Activated CD8-positive, alpha-beta memory T cell treated with anti-CD3 and anti-CD28 coated beads, Interleukin-2, amount 50 U/mL, for 24 hours (primary cell): ENCODE data around the gene CMTM8.
"Not testable (repeated sequence)": the region's sequence is repeated elsewhere in the genome, so short reads cannot be mapped to it uniquely, and the experiment has no call there.

ENCODE experiments used
- DNase-seq: peaks from one replicate; pipeline ENCODE4 v3.0.0-alpha.2; 2020; ENCODE audit errors: extremely low read depth

Gene CMTM8

GRCh38 chr3:32238453-32239306, at the start of gene CMTM8:
CMTM8 (plus strand) TSS chr3:32238680; CDS start chr3:32238973, 293 bp downstream.
- DNase-seq, result no peak

DNA sequence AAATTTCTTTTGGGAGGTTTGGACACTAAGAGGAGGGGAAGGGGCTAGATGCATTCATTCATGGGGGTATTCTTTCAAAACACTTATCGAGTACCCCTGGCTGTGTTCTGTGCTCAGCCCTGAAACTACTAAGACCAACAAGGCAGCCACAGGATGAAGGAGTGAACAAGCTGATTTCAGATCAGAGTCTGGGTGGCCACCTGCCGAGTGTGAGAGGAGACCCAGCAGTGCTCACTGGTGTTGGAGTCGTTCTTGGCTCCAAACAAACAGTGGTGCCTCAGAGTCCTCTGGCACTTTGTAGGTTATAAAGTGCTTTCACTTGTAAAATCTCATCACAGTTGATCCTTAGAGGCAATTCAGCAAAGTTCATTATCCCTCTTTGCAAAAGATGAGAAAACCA, 48.8 kb upstream of the CMTM8 start:
- no peak for DNase-seq

GRCh38 chr3:32190556-32190955, 47.9 kb upstream of the CMTM8 start:
- not testable (repeated sequence) for DNase-seq

DNA sequence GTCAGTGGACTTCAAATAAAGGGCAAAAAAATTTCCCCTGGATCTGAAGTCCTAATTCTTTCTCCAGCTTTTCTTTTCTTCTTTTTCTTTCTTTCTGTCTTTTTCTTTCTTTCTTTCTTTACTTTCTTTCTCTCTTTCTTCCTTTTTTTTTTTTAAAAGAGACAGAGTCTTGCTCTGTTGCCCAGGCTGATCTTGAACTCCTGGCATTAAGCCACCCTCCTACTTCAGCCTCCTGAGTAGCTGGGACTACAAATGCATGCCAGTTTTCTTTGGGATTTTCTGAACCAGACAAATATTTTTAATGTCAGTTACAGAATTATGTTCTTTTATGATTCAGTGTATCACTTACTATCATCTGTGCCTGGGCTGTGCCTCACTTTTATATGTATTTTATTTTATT, 45.4 kb upstream of the CMTM8 start:
- DNase-seq, result no peak

DNA sequence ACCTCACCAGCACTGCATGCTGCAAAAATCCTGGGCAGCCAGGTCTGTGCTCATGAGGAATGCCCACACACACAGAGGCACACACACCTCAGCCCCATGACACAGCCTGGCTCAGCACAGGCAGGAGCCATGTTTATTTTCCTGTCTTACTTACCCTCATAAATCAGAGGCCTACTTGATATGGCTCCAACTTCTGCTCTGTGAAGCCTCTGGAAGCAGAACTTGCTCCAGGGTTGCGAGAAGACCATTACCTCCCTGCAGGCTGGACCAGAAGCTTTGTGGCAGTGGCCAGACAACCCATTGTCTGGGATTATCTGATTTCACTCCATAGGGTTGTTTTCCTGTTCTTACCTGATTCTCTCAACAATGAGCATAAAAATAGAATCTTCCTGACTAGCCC, 43.8 kb upstream of the CMTM8 start:
- no peak for DNase-seq

DNA sequence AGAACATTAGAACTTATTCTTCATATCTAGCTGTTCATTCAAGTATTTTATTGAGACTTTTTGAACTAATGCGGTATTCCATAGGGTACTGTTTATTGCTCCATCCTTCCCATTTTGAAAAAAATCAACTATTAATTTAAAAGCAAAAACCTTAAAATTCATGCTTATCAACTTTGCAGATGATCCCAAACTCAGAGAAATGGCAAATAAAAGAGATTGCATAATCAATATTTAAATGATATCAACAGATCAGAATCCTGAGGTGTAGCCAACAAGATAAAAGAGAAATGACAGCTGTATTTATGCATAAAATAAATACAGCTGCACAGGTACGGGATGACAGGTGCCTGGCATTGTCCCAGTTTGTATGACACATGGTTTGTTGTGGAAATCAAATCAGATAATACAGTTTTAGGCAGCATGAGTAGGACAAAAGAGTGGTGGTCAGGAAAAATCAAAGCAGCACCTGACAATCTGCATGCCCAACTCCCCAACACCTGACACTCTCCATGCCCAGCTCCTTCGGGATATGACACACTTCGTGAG, 42.4 kb upstream of the CMTM8 start:
- no peak for DNase-seq

DNA sequence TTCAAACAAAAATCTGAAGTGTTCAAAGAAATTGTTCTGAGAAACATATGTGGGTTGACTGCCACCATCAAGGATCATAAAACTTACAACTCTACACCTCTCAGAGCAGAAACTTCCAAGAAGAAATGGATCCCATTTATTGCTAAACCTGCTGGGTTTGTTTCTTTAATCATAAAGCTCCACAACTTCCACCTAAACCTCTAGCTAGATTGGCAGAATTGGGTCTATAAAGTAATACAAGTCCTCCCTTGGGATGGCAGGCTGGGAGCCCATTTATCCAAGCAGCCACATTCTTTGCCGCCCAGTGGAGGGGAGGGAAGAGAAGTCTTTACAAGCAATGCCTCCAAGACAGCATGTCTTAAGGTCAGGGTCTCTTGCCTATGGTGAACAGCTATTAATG, 40.5 kb upstream of the CMTM8 start:
- DNase-seq, result no peak

- no peak for DNase-seq
These were observed 39.8 kb upstream of the CMTM8 start for GRCh38 chr3:32198714-32199113.

GRCh38 chr3:32200490-32200889, 38.0 kb upstream of the CMTM8 start:
- no peak for DNase-seq

- no peak for DNase-seq
These were observed 37.3 kb upstream of the CMTM8 start for GRCh38 chr3:32200992-32201758.

- DNase-seq, result no peak
These were observed 36.0 kb upstream of the CMTM8 start for GRCh38 chr3:32202496-32202895.

DNA sequence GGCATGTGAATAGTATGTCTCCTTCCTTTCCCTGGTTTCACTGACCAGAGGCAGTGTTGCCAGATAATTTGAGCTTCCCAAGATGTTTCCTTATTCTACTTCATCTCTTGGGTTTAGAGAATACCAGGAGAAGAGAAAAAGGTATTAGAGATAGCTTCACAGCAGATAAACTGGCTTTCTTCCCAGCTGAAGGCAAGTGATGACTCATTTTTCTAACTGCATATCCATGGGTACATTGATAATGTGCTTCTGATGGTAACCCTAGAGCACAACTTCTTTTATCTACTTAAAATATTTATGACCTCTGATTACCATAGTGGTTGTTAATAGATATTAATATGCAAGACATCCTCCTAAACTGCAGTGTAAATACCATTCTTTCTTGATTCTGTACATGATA, 34.6 kb upstream of the CMTM8 start:
- DNase-seq, result no peak

DNA sequence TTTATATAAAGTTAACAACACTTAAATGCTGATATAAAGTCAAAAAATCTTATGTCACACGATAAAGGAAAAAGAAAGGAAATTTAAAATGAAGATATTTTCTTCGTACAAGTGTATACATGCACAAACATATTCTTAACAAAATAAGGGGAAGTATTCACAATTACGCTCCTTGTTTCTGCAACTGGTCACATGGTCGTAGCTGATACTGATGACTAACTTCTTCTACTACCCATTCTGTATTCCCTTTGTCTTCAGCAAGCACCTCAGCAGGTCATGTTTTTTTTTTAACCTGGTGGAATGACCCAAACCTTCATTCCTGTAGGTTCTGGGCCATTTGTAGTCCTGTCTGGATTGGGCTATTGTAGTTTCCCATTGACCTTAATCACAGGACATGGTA, 30.0 kb upstream of the CMTM8 start:
- no peak for DNase-seq

- no peak for DNase-seq
These were observed 23.3 kb upstream of the CMTM8 start for GRCh38 chr3:32215185-32215584.

DNA sequence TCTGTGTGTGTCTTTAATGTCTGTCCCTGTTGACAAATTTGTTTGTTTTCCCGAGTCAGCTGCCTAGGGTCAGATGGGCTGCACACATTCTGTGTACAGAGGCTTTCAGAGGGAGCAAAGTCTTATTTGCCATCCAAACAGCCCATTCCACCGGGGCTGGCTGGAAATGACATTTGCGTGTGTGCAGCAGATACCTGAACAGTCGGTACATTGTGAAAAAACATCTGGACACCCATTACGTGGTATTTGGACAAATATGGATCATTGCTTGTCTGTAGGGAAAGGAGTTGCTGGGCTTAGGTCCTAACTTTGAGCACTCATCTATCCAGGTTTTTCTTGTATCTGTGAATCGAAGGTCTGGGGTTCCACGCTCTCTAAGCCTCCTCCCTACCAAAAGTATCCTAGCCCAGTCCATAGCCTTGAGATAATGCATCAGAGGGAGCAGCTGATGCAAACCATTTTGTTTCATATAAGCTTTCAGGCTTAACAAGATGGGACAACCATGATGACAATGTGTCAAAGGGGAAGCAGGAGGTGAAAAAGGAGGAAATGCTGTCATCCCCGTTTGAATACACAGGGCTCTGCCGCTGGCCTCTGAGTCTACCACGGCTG, 22.2 kb upstream of the CMTM8 start:
- no peak for DNase-seq

GRCh38 chr3:32217339-32217738, 21.1 kb upstream of the CMTM8 start:
- no peak for DNase-seq

- DNase-seq, result no peak
These were observed 18.9 kb upstream of the CMTM8 start for GRCh38 chr3:32219537-32219936.

GRCh38 chr3:32220006-32220405, 18.5 kb upstream of the CMTM8 start:
- no peak for DNase-seq

DNA sequence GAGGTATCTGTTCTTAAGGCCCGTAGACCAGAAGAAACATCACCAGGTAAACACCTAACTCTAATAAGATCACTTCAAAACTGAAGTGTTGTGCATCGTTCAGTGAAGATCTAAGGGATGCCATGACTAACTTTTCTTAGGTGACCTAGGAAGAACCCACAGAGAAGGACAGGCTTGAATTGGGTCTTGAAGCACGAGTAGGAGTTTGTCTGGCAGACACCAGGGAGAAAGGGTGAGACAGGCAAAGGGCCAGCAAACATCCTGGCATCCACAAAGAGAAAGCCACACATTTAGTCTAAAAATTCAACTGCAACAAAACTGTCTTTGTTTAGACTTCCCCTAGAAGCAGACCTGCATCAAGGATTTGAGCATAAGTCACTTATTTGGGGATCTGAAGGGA, 15.5 kb upstream of the CMTM8 start:
- DNase-seq, result no peak

- no peak for DNase-seq
These were observed 14.4 kb upstream of the CMTM8 start for GRCh38 chr3:32224016-32224516.

DNA sequence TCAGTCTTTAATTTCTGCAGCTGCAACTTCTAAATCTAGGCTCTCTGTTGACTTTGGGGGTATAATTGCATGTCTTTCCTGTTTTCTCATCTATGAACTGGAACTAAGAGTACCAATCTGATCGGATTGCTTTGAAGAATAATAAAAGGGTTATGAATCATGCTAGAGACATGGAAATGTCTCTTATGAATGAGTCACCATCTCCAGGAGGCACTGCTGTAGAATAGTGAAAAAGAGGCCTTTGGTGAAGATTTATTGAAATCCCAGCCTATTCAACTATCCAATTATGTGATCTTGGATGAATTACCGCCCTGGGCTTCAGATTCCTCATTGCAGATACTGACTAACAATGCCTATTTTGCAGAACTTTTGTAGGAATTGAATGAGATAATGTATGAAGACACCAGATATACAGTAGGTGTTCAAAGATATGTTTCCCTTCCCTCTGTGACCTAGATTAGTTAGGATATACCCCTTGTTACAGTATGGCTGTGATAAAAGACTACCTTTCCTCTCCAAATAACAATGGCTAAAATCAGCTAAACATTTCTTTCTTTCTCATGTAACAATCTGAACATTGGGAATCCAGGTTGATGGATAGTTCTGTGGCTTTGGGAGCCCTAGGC, 11.5 kb upstream of the CMTM8 start:
- no peak for DNase-seq

- not testable (repeated sequence) for DNase-seq
These were observed 9.7 kb upstream of the CMTM8 start for GRCh38 chr3:32228743-32229142.
